K562 (cell line): Measurements from ENCODE around the gene DTNBP1. TPM values are rescaled to one million over a fixed set of nuclear protein-coding genes. Genes with fewer than 3 reads are reported as not detected.
A peak's percentile ranks its signal among the peaks of the same experiment; 100 is the strongest.

Experiments
- ATAC-seq: fragments of 200-7000 bp; cut with Tn5 transposase; 3 replicates; pipeline ENCODE4 v1.9.1; 2020; ENCODE audit warnings: moderate library complexity
- BruUV-seq: library from RNA; stranded (reverse); fragments of 400-500 nt; replicated peaks from 2 replicates; lab custom pipeline; 2021; lab: Mats Ljungman, UMichigan
- CTCF ChIA-PET: fragments of 300-600 bp; formaldehyde crosslinking; extraction: SDS; loops from one replicate; lab custom pipeline; 2021; ENCODE audit warnings: low intra/inter-chr PET ratio; lab: Yijun Ruan, JAX
- POLR2A ChIA-PET: fragments of 300-600, 350-650 bp; sonication (Branson Sonifier 250); formaldehyde crosslinking; extraction: SDS; loops from one replicate; lab custom pipeline; 2021; ENCODE audit warnings: antibody characterized with exemption, inconsistent platforms; lab: Yijun Ruan, JAX
- DNase-seq, 4 experiments: peaks; one replicate each; pipeline versions ENCODE4 v3.0.0 to v3.0.0-alpha.2; 2011 to 2018; ENCODE audit warnings: low spot score in 3 of 4, mixed read lengths in 3 of 4; ENCODE audit errors: extremely low read depth in 1 of 4
- FAIRE-seq: peaks from 2 replicates; lab custom pipeline; 2011; peaks lifted over from hg19 to GRCh38; lab: Jason Lieb, UNC
- H2AFZ ChIP-seq: 2 replicates; pipeline ENCODE4 v1.6.0; 2011; ENCODE audit warnings: low read depth, low read length, control low read depth, inconsistent platforms
- H3K27ac ChIP-seq: fragments of 200-600 bp; 3 replicates; pipeline ENCODE4 v1.8.0; 2011; ENCODE audit warnings: low read depth, mild to moderate bottlenecking, control low read depth, inconsistent platforms, low read length, moderate library complexity, mixed read lengths; ENCODE audit errors: extremely low read depth
- H3K27me3 ChIP-seq, 2 experiments: fragments of 300-600 bp in 1 of 2; 2 replicates in 1 of 2; 3 replicates in 1 of 2; pipeline versions ENCODE4 v1.6.0 to v1.8.0; 2011; ENCODE audit warnings: inconsistent platforms in 2 of 2, low read length in 2 of 2, mild to moderate bottlenecking in 1 of 2, mixed read lengths in 1 of 2, moderate library complexity in 1 of 2; ENCODE audit not compliant: control insufficient read depth in 2 of 2, insufficient read depth in 2 of 2
- H3K36me3 ChIP-seq: fragments of 300-600 bp; 3 replicates; pipeline ENCODE4 v1.8.0; 2011; ENCODE audit warnings: mild to moderate bottlenecking, low read length, inconsistent platforms; ENCODE audit not compliant: control insufficient read depth, insufficient read depth
- H3K4me1 ChIP-seq, 2 experiments: fragments of 200-600 bp in 1 of 2; replicated peaks in 1 of 2; 2 replicates in 1 of 2; 3 replicates in 1 of 2; pipeline versions ENCODE4 v1.5.1 to v1.8.0; 2011; ENCODE audit warnings: inconsistent platforms in 2 of 2, low read length in 2 of 2, mild to moderate bottlenecking in 1 of 2, mixed read lengths in 1 of 2, moderate library complexity in 1 of 2; ENCODE audit not compliant: control insufficient read depth in 2 of 2, insufficient read depth in 2 of 2
- H3K4me2 ChIP-seq: 2 replicates; pipeline ENCODE4 v1.6.1; 2011; ENCODE audit warnings: low read length, control low read depth, inconsistent platforms, mixed read lengths; ENCODE audit not compliant: insufficient read depth
- H3K4me3 ChIP-seq: fragments of 200-600 bp; sonication (generic), shearing (Covaris generic); 2 replicates; pipeline ENCODE4 v1.5.1; 2016; ENCODE audit warnings: control low read depth, inconsistent platforms
- H3K79me2 ChIP-seq: fragments of 200-600 bp; 3 replicates; pipeline ENCODE4 v1.8.0; 2011; ENCODE audit warnings: low read length, inconsistent platforms; ENCODE audit not compliant: control insufficient read depth, insufficient read depth
- H3K9ac ChIP-seq, 2 experiments: 2 replicates each; pipeline versions ENCODE4 v1.6.0 to v1.6.1; 2011; ENCODE audit warnings: low read depth in 2 of 2, low read length in 2 of 2, control low read depth in 1 of 2, inconsistent platforms in 1 of 2, mild to moderate bottlenecking in 1 of 2, mixed read lengths in 1 of 2; ENCODE audit not compliant: insufficient read depth in 1 of 2
- H3K9me1 ChIP-seq: one replicate; pipeline ENCODE4 v1.6.0; 2011; ENCODE audit warnings: inconsistent platforms, mild to moderate bottlenecking, low read length, moderate library complexity; ENCODE audit not compliant: control insufficient read depth, insufficient read depth
- H3K9me3 ChIP-seq: replicated peaks from 2 replicates; pipeline ENCODE4 v1.5.1; 2011; ENCODE audit warnings: low read depth, low read length, inconsistent platforms; ENCODE audit not compliant: control insufficient read depth, insufficient read depth
- H4K20me1 ChIP-seq: replicated peaks from 2 replicates; pipeline ENCODE4 v1.6.1; 2011; ENCODE audit warnings: low read length, inconsistent platforms, mixed read lengths; ENCODE audit not compliant: control insufficient read depth, insufficient read depth
- ARID1B ChIP-seq: fragments of 450-650 bp; IDR thresholded peaks from 2 replicates; pipeline ENCODE4 v1.6.1; 2016; ENCODE audit warnings: antibody characterized with exemption, mild to moderate bottlenecking, inconsistent platforms
- BHLHE40 ChIP-seq: IDR thresholded peaks from 2 replicates; pipeline ENCODE4 v1.6.1; 2011; ENCODE audit warnings: low read length, improper control_type of control experiment
- ELF4 ChIP-seq: fragments of 450-650 bp; formaldehyde crosslinking; IDR thresholded peaks from 2 replicates; pipeline ENCODE4 v1.4.0; 2022; ENCODE audit warnings: missing genetic modification characterization
- ETV5 ChIP-seq: sonication (generic); formaldehyde crosslinking; IDR thresholded peaks from 2 replicates; pipeline ENCODE4 v1.4.0; 2020; ENCODE audit warnings: low read depth, mild to moderate bottlenecking, missing genetic modification reagents
- FOXK2 ChIP-seq, 2 experiments: fragments of 450-650 bp; IDR thresholded peaks in 1 of 2; conservative IDR thresholded peaks in 1 of 2; 2 replicates each; pipeline ENCODE4 v1.6.1; 2016; ENCODE audit warnings: low read depth in 2 of 2, mild to moderate bottlenecking in 1 of 2
- GABPA ChIP-seq: fragments of 200-800 bp; sonication (Bioruptor generic); conservative IDR thresholded peaks from 2 replicates; pipeline ENCODE4 v1.6.1; 2016; ENCODE audit warnings: low read depth, missing genetic modification characterization, missing compliant biosample characterization
- HLTF ChIP-seq: fragments of 450-650 bp; IDR thresholded peaks from 2 replicates; pipeline ENCODE4 v1.6.1; 2016
- MCM2 ChIP-seq: fragments of 450-650 bp; IDR thresholded peaks from 2 replicates; pipeline ENCODE4 v1.6.1; 2017; ENCODE audit warnings: low read depth, mild to moderate bottlenecking
- NELFE ChIP-seq: IDR thresholded peaks from 2 replicates; pipeline ENCODE4 v1.6.1; 2011; ENCODE audit warnings: mild to moderate bottlenecking; ENCODE audit not compliant: insufficient read depth, insufficient read length
- NUFIP1 ChIP-seq: fragments of 450-650 bp; IDR thresholded peaks from 2 replicates; pipeline ENCODE4 v1.6.1; 2018; ENCODE audit not compliant: partially characterized antibody
- SMC3 ChIP-seq: conservative IDR thresholded peaks from 2 replicates; pipeline ENCODE4 v1.6.1; 2011; ENCODE audit warnings: low read depth, low read length, improper control_type of control experiment; ENCODE audit not compliant: insufficient read depth
- ZBTB8A ChIP-seq: fragments of 450-650 bp; IDR thresholded peaks from 2 replicates; pipeline ENCODE4 v1.6.1; 2018; ENCODE audit warnings: mild to moderate bottlenecking, moderate library complexity; ENCODE audit not compliant: partially characterized antibody
- ZNF518B ChIP-seq: fragments of 250-450 bp; sonication (Bioruptor Pico); IDR thresholded peaks from 2 replicates; pipeline ENCODE4 v1.5.0; 2021; ENCODE audit warnings: mild to moderate bottlenecking, moderate library complexity
- ZNF583 ChIP-seq: fragments of 250-450 bp; sonication (Bioruptor Pico); IDR thresholded peaks from 2 replicates; pipeline ENCODE4 v1.4.0; 2020
- WGBS: fragments of 100-300 bp; shearing (Covaris generic); methylation state at CpG from one replicate; pipeline ENCODE4 v1.1.6; 2016; ENCODE audit warnings: low coverage, mixed read lengths; ENCODE audit not compliant: insufficient coverage; ENCODE audit errors: missing lambda C conversion rate; 5-methylcytosine and 5-hydroxymethylcytosine counted together
- in situ Hi-C: fragments of 300-500 bp; cut with MboI; formaldehyde crosslinking; loops from 4 replicates; pipeline ENCODE4 v1.15.0; 2018; ENCODE audit warnings: inconsistent platforms, mixed read lengths
- intact Hi-C: fragments of 100-400 bp; cut with micrococcal nuclease; formaldehyde crosslinking; loops from 2 replicates; pipeline ENCODE4 v1.14.2; 2022
- polyA plus RNA-seq, 8 experiments: library from polyadenylated mRNA; depleted of rRNA in 4 of 8; stranded (reverse) in 5 of 8; unstranded in 3 of 8; fragments of >200 nt; fragmentation: Nextera tagmentation in 2 of 8; fragmentation: Illumina TruSeq in 1 of 8; extraction: Ambion mirVana in 2 of 8; extraction: Trizol in 1 of 8; gene quantifications; 2 replicates each; pipeline versions ENCODE4 v1.2.1 to v1.2.3, GENCODE V29; 2011 to 2014; ENCODE audit warnings: inconsistent platforms in 1 of 8, missing spikeins in 1 of 8
- total RNA-seq, 7 experiments: library from RNA; depleted of rRNA in 6 of 7; stranded (reverse); fragments of >200 nt in 6 of 7; fragmentation: Illumina TruSeq in 2 of 7; extraction: Trizol in 2 of 7; gene quantifications; 2 replicates each; pipeline versions ENCODE4 v1.2.1 to v1.2.3, GENCODE V29; 2011 to 2021; ENCODE audit warnings: low replicate concordance in 1 of 7
- TF ChIP-seq, protein P1 (sequence below): sonication (generic); IDR thresholded peaks from 2 replicates; pipeline ENCODE4 v1.6.1; 2016
- TF ChIP-seq, protein P2 (sequence below): fragments of 200-400 bp; formaldehyde crosslinking; IDR thresholded peaks from 2 replicates; pipeline ENCODE4 v1.6.1; 2017; ENCODE audit warnings: mild to moderate bottlenecking, low read depth, low read length, moderate library complexity

Gene DTNBP1
- total and polyA plus RNA-seq, 9 of the 15 experiments (the other 6 are each of a cell fraction or from before 2014, with no cell fraction given) = 16.7 to 54.5 (median 21.4) TPM

- ATAC-seq (peak; percentile 93), FAIRE-seq (peak; percentile 98), DNase-seq (peak; percentile 66 to 78 (median 71))
- peak overlapping the region in 1 of 2 experiments; percentile 42; a peak in 1 of 4 replicates for H3K9ac ChIP-seq
- BruUV-seq = TSS peak; percentile 20
- H3K36me3 ChIP-seq = peaks cover 69% of the 10 kb centered on the region; the same call in 2 of the 3 replicates
- WGBS = 16% methylated on average over 9 of the region's 9 CpGs
- no peak overlapping the region for H3K4me3 ChIP-seq
- no peak overlapping the region for H2AFZ ChIP-seq
- no peaks in the 10 kb centered on the region for H3K27me3 ChIP-seq
- ChIA-PET POLR2A (no interaction called here), CTCF (interaction anchor here (0.7 to 1.6 kb wide), 5 partner anchors 132 to 1362 kb away, joined by 3 to 8 read pairs (median 3); no protein-coding TSS in a partner anchor)
- peaks cover 6% of the 10 kb centered on the region; the same call in 1 of the 2 replicates for H4K20me1 ChIP-seq
- 0 out of 3 replicates have a peak, but pooled peaks cover 8% of the 10 kb centered on the region for H3K79me2 ChIP-seq
- in situ Hi-C loops (no loop called here), intact Hi-C loops (loop anchor here (1.0 kb wide), 2 partner anchors 130 to 1280 kb away; no protein-coding TSS in a partner anchor)
- H3K9me3 ChIP-seq = no peaks in the 10 kb centered on the region
- no peak overlapping the region for H3K27ac ChIP-seq
- H3K9me1 ChIP-seq = peaks cover 5% of the 10 kb centered on the region
- peaks cover 2 to 5% of the 10 kb centered on the region in 2 experiments; a peak in 3 of 5 replicates for H3K4me1 ChIP-seq
- H3K4me2 ChIP-seq = no peak overlapping the region
- TF ChIP-seq NELFE (no peak), SMC3 (peak; percentile 90), NUFIP1 (no peak), MCM2 (no peak), FOXK2 (conservative IDR thresholded peaks at IDR 0.05 in 1 of 2, IDR thresholded peaks at IDR 0.05 in 1 of 2; ENCODE audit: low read depth in 2 of 2) (no peak), ZNF583 (no peak), BHLHE40 (no peak), ARID1B (peak; percentile 20; the same call in 1 of the 2 replicates), ZNF518B (CRISPR knock-in tag) (no peak), ETV5 (CRISPR knock-in tag) (no peak), HLTF (no peak), ZBTB8A (no peak), GABPA (no peak), ELF4 (CRISPR knock-in tag) (no peak)
- TF ChIP-seq, protein P1, sequence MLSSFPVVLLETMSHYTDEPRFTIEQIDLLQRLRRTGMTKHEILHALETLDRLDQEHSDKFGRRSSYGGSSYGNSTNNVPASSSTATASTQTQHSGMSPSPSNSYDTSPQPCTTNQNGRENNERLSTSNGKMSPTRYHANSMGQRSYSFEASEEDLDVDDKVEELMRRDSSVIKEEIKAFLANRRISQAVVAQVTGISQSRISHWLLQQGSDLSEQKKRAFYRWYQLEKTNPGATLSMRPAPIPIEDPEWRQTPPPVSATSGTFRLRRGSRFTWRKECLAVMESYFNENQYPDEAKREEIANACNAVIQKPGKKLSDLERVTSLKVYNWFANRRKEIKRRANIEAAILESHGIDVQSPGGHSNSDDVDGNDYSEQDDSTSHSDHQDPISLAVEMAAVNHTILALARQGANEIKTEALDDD = peak; percentile 43; the same call in 1 of the 2 replicates
- TF ChIP-seq, protein P2, sequence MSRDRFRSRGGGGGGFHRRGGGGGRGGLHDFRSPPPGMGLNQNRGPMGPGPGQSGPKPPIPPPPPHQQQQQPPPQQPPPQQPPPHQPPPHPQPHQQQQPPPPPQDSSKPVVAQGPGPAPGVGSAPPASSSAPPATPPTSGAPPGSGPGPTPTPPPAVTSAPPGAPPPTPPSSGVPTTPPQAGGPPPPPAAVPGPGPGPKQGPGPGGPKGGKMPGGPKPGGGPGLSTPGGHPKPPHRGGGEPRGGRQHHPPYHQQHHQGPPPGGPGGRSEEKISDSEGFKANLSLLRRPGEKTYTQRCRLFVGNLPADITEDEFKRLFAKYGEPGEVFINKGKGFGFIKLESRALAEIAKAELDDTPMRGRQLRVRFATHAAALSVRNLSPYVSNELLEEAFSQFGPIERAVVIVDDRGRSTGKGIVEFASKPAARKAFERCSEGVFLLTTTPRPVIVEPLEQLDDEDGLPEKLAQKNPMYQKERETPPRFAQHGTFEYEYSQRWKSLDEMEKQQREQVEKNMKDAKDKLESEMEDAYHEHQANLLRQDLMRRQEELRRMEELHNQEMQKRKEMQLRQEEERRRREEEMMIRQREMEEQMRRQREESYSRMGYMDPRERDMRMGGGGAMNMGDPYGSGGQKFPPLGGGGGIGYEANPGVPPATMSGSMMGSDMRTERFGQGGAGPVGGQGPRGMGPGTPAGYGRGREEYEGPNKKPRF = no peak
Observed at GRCh38 chr6:15491255-15491985, 171.4 kb downstream of the DTNBP1 start.
